ENCODE data around the gene TOMM6.

Gene TOMM6

GRCh38 chr6:41826343-41827022, 39.0 kb downstream of the TOMM6 start:
- no peak for TF ChIP-seq ISL1 (CRISPR knock-in tag; IDR thresholded peaks at IDR 0.05)
- TF ChIP-seq ZNF8 (CRISPR knock-in tag; IDR thresholded peaks at IDR 0.05), result no peak
- no peak for TF ChIP-seq CSRNP3 (CRISPR knock-in tag; IDR thresholded peaks at IDR 0.05)
- TF ChIP-seq SNAI2 (CRISPR knock-in tag; IDR thresholded peaks at IDR 0.05), result no peak
- no peak for TF ChIP-seq ZNF565 (CRISPR knock-in tag; conservative IDR thresholded peaks at IDR 0.05; ENCODE audit: low read depth)
- no peak for TF ChIP-seq ZFP3 (CRISPR knock-in tag; IDR thresholded peaks at IDR 0.05)
- no peak for TF ChIP-seq POU6F1 (CRISPR knock-in tag; IDR thresholded peaks at IDR 0.05; ENCODE audit: borderline replicate concordance, low read depth)
- no peak for ATAC-seq

GRCh38 chr6:41832263-41832662, 44.8 kb downstream of the TOMM6 start:
- TF ChIP-seq CSRNP3 (CRISPR knock-in tag; IDR thresholded peaks at IDR 0.05), result no peak
- TF ChIP-seq CREB5 (CRISPR knock-in tag; IDR thresholded peaks at IDR 0.05; ENCODE audit: low read depth), result no peak
- no peak for TF ChIP-seq ZNF565 (CRISPR knock-in tag; conservative IDR thresholded peaks at IDR 0.05; ENCODE audit: low read depth)
- TF ChIP-seq PATZ1 (CRISPR knock-in tag; IDR thresholded peaks at IDR 0.05; ENCODE audit: borderline replicate concordance), result no peak
- no peak for TF ChIP-seq TCF4 (CRISPR knock-in tag; IDR thresholded peaks at IDR 0.05; ENCODE audit: borderline replicate concordance)
- no peak for TF ChIP-seq OSR1 (CRISPR knock-in tag; IDR thresholded peaks at IDR 0.05)
- no peak for TF ChIP-seq POU6F1 (CRISPR knock-in tag; IDR thresholded peaks at IDR 0.05; ENCODE audit: borderline replicate concordance, low read depth)
- ATAC-seq, result no peak

GRCh38 chr6:41836022-41836659, 48.6 kb downstream of the TOMM6 start:
- TF ChIP-seq ZNF565 (CRISPR knock-in tag; conservative IDR thresholded peaks at IDR 0.05; ENCODE audit: low read depth), result no peak
- no peak for TF ChIP-seq PATZ1 (CRISPR knock-in tag; IDR thresholded peaks at IDR 0.05; ENCODE audit: borderline replicate concordance)
- no peak for TF ChIP-seq ZNF8 (CRISPR knock-in tag; IDR thresholded peaks at IDR 0.05)
- TF ChIP-seq TSHZ2 (CRISPR knock-in tag; IDR thresholded peaks at IDR 0.05), result no peak
- no peak for TF ChIP-seq ZFP30 (CRISPR knock-in tag; IDR thresholded peaks at IDR 0.05)
- ATAC-seq, result no peak

Measured in SK-N-SH treated with all-trans-retinoic acid at 6 μM for 48 hours (cell line).